ENCODE measurements around the gene EHD1. TPM values are rescaled to one million over a fixed set of nuclear protein-coding genes. Genes with fewer than 3 reads are reported as not detected.

EHD1 gene
- total RNA-seq, 1 donor from 2014 or later, result 216 TPM

DNA sequence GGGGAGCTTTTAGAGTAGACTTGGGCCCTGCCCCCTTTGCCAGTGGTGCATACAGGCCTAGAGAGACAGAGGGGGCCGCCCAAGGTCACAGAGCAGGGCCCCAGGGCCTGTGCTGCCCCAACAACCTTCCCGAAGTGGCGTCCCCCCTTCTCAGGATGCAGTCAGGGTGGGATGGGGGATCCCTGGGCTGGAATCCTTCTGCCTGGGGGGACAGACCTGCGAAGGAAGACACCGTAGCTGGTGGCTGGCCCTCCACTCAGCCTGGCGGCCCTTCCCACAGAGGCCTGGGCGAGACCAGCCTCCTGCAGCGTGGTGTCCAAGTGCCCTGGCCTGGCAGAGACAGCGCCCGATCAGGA lies 14.4 kb upstream of the EHD1 start:
- Histone ChIP-seq H3K4me1 (peaks cover under 1 to 3% of the 10 kb centered on the region in 2 donors), H3K27me3 (no peaks in the 10 kb centered on the region), H3K27ac (no peak overlapping the region), H3K4me3 (no peak overlapping the region), H3K9me3 (no peaks in the 10 kb centered on the region), H3K36me3 (peaks cover 23 to 29% of the 10 kb centered on the region in 2 donors)
- no peak for DNase-seq (ENCODE audit: low spot score in 2 of 2)
- TF ChIP-seq, protein P1, sequence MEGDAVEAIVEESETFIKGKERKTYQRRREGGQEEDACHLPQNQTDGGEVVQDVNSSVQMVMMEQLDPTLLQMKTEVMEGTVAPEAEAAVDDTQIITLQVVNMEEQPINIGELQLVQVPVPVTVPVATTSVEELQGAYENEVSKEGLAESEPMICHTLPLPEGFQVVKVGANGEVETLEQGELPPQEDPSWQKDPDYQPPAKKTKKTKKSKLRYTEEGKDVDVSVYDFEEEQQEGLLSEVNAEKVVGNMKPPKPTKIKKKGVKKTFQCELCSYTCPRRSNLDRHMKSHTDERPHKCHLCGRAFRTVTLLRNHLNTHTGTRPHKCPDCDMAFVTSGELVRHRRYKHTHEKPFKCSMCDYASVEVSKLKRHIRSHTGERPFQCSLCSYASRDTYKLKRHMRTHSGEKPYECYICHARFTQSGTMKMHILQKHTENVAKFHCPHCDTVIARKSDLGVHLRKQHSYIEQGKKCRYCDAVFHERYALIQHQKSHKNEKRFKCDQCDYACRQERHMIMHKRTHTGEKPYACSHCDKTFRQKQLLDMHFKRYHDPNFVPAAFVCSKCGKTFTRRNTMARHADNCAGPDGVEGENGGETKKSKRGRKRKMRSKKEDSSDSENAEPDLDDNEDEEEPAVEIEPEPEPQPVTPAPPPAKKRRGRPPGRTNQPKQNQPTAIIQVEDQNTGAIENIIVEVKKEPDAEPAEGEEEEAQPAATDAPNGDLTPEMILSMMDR (IDR thresholded peaks at IDR 0.05), result no peak
- intact Hi-C loops (cut with DNase I), result no loop called here

DNA sequence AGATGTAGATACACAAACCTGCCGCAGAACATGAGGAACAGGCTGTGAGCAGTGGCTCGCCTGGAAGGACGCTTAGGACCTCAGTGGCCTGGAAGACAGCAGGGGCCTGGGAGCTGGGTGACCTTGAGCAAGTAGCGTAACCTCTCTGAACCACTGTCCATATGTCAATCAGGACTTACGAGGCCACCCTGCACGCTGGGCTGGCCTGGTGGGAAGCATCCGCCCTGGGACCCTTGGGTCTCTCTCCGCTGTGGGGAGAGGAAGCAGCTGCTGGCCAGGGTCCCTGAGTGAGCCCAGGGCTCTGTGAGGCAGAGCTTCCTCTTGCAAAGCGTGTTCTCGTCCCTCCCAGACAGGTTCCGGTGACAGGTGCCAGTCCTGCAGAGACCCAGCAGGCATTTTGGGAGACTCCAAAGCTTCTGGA lies 14.0 kb upstream of the EHD1 start:
- Histone ChIP-seq H3K27ac (no peak overlapping the region), H3K27me3 (no peaks in the 10 kb centered on the region), H3K9me3 (no peaks in the 10 kb centered on the region), H3K36me3 (peaks cover 19 to 25% of the 10 kb centered on the region in 2 donors), H3K4me1 (peaks cover 4 to 5% of the 10 kb centered on the region in 2 donors), H3K4me3 (no peak overlapping the region)
- DNase-seq (ENCODE audit: low spot score in 2 of 2), result no peak
- TF ChIP-seq, protein P1 (IDR thresholded peaks at IDR 0.05), result no peak
- intact Hi-C loops (cut with DNase I), result no loop called here

GRCh38 chr11:64891880-64892279 lies 13.5 kb upstream of the EHD1 start:
- no peak for DNase-seq (ENCODE audit: low spot score in 2 of 2)
- H3K4me1 ChIP-seq, result peaks cover 5% of the 10 kb centered on the region in 2 donors
- H3K36me3 ChIP-seq, result peaks cover 13 to 20% of the 10 kb centered on the region in 2 donors
- intact Hi-C loops (cut with DNase I), result no loop called here
- H3K9me3 ChIP-seq, result no peaks in the 10 kb centered on the region
- H3K4me3 ChIP-seq, result no peak overlapping the region
- no peaks in the 10 kb centered on the region for H3K27me3 ChIP-seq
- TF ChIP-seq, protein P1 (IDR thresholded peaks at IDR 0.05), result no peak
- no peak overlapping the region for H3K27ac ChIP-seq

DNA sequence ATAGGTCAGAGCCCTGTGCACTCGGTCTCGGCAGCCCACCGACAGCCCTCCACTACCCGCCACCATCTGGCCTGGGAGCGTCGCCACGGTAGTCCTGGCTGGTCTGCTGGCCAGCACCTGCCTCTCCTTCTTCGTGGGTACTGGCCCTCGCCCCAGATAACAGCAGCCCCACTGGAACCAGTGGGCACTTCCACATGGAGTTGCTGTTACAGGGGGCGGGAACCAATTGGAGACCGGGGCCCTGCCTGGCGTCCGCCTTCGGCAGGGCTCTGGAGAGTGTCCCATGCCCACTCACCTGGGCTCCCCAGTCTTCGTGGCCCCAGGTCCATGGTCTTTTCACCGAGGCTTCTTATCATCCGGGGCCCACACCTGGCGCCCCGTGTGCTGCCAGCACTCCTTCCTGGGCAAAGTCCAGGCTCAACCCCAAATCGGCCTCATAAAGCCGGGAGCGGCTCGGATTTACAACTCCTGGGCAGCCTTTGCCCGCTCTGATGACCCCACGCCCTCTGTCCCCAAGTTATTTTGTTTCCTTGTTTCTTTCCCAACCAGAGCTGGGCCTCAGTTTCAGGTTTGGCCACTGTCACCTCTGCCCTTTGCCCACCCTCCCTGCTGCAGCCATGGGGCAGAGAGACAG lies 12.9 kb upstream of the EHD1 start:
- intact Hi-C loops (cut with DNase I), result no loop called here
- no peak for DNase-seq (ENCODE audit: low spot score in 2 of 2)
- no peak overlapping the region for H3K4me3 ChIP-seq
- H3K9me3 ChIP-seq, result no peaks in the 10 kb centered on the region
- H3K27me3 ChIP-seq, result no peaks in the 10 kb centered on the region
- peaks cover 10 to 15% of the 10 kb centered on the region in 2 donors for H3K36me3 ChIP-seq
- TF ChIP-seq, protein P1 (IDR thresholded peaks at IDR 0.05), result no peak
- peaks cover 5% of the 10 kb centered on the region in 2 donors for H3K4me1 ChIP-seq
- no peak overlapping the region for H3K27ac ChIP-seq

- intact Hi-C loops (cut with DNase I), result no loop called here
- Histone ChIP-seq H3K9me3 (no peaks in the 10 kb centered on the region), H3K4me3 (no peak overlapping the region), H3K36me3 (peaks cover 6 to 8% of the 10 kb centered on the region in 2 donors), H3K27me3 (no peaks in the 10 kb centered on the region), H3K4me1 (peaks cover 5% of the 10 kb centered on the region in 2 donors), H3K27ac (no peak overlapping the region)
- TF ChIP-seq, protein P1 (IDR thresholded peaks at IDR 0.05), result no peak
- no peak for DNase-seq (ENCODE audit: low spot score in 2 of 2)
These were observed 12.1 kb upstream of the EHD1 start for GRCh38 chr11:64890522-64890939.
